Left cardiac atrium (tissue), 4 donors: ENCODE data around the gene URB1. TPM values are rescaled to one million over a fixed set of nuclear protein-coding genes. Genes with fewer than 3 reads are reported as not detected.

Experiments
- ATAC-seq, 2 donors: fragments of 200-7000 bp; cut with Tn5 transposase; one replicate each; pipeline ENCODE4 v1.9.1; 2020; ENCODE audit warnings: mild to moderate bottlenecking in 2 of 2, moderate library complexity in 2 of 2
- DNase-seq: peaks from one replicate; pipeline ENCODE4 v3.0.0-alpha.2; 2020
- intact Hi-C, 2 donors: fragments of 100-400 bp; cut with DNase I; formaldehyde crosslinking; loops; one replicate each; pipeline versions ENCODE4 v1.14.1 to v1.15.1; 2022 to 2023
- total RNA-seq, 2 donors: library from RNA; stranded (reverse); fragmentation: NEBNext Ultra II Directional; extraction: Animal tissue kit (Norgen Biotek cat#: 25700); gene quantifications; one replicate each; pipeline ENCODE4 v1.2.1, GENCODE V29; 2021
- donor health status: DM: no; HTN: yes; CAD: no.
- donor health status: DM: no; HTN: yes; CAD: no; lungs with severe emphysema.
- donor health status: DM: yes; HTN: yes; CAD: no.
- donor health status: Dilated cardiomyopathy.

Gene URB1
- total RNA-seq, 2 donors from 2014 or later, result 8.5 to 13.5 TPM

DNA sequence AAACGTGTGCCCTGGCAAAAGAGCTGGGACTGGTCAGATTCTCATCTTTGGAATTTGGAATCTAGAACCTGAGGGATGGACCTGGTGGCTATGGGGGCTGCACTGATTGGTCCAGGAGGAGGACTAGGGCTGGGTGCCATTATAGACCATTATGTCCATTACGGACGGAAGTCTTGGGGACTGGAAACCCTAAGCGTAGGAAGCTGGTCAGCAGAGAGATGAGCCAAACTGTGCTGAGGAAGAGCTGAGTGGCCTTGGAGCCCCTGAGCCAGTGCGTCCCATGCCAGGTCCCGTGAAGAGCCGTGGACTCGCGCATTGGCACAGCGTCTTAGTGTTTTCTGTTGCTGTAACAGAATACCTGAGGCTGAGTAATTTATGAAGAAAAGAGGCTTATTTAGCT, 84.1 kb downstream of the URB1 start:
- DNase-seq (no peak), ATAC-seq (no peak)
- intact Hi-C loops, result no loop called here

DNA sequence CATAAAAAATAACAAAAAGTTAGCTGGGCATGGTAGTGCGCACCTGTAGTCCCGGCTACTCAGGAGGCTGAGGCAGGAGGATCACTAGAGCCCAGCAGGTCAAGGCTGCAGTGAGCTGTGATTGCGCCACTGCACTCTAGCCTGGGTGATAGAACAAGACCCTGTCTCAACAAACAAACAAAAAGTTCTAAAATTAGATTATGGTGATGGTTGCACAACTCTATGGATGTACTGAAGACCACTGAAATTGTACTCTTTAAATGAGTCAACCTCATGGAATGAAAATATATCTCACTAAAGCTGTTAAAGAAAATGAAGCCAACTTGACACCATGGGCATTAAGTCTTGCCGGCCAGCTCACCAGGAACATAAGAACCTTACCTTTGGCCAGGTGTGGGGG, 85.1 kb downstream of the URB1 start:
- ATAC-seq (no peak), DNase-seq (no peak)
- intact Hi-C loops, result no loop called here

DNA sequence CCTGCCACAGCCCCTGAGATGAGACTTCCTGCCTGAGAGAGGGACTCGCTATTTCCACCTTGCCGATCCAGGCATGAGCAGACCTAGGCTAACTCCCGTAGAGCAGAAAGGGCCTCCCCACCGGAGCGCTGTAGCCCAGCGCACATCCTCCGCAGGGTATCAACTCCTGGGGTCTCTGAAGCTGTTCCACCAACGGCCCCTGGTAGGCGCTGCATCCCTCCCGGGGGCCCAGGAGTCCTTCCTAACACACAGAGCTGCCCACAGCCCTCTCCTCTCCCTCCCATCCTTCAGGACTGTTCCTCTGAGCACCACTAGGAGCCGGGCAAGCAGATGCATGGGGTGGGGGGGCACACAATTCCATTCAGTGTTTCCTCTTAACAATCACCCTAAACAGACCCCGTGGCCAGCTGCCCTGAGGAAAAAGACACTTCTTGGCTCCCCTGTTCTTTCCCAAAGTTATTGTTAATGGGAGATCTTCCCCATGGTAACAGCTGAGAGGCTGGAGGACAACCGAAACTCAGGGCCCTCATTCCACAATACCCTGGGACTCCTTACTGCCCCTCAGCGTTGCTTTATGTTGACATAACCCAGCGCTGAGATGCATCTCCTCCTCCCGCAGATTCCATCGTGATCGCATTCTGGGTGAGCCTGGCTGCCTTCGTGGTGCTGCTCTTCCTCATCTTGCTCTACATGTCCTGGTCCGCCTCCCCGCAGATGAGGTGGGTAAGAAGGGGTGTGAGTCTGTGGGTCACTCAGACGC, 86.6 kb downstream of the URB1 start:
- intact Hi-C loops, result no loop called here
- ATAC-seq (peak; percentile 35 to 47), DNase-seq (no peak)

DNA sequence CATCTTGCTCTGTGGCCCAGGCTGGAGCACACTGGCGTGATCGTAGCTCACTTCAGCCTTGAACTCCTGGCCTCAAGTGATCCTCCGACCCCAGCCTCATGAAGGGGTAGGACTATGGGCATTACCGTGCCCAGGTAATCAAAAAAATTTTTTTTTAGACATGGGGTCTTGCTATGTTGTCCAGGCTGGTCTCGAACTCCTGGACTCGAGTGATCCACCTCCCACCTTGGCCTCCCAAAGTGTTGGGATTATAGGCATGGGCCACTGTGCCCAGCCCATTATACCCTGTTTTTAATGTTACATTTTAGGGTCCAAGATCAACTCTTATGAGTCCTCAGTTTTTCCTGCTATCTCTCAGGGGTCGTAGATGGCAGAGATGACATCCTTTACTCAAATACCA, 87.8 kb downstream of the URB1 start:
- intact Hi-C loops, result no loop called here
- DNase-seq, result no peak
- ATAC-seq, result no peak

DNA sequence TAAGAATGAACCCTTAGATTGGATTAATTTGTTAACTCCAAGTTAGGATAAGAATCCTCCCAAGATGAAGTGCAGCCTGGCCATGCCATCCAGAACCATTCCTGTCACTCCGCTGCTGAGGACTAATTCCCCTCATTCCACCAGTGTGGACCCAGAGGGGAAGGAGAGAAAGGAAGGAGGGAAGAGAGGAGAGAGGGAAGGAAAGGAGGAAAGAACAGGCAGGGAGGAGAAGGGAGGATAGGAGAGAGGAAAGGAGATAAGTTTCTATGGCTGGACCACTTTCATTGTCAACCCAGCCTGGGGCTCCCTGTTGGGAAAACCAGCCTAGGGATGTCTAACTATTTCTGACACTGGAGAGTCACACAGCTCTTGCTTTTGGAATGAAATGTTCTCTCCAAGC, 89.4 kb downstream of the URB1 start:
- intact Hi-C loops, result no loop called here
- no peak for ATAC-seq
- no peak for DNase-seq

DNA sequence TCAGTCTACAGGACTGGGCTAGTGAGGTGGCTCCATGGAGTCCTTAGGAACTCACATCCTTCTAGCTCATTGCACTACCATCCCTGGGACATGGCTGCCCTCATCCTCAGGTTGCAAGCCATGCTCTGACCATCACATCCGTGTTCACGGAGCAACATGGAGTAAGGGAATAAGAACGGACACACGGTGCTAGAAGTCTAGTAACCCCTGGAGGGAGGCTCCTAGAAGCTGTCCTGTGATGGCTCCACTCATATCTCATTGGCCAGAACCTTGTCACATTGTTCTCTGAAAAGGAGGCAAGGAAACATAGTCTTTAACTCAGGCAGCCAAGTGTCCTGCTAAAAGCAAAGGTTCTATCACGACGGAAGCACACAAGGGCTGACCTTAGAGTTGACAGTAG, 90.3 kb downstream of the URB1 start:
- intact Hi-C loops, result no loop called here
- DNase-seq (no peak), ATAC-seq (no peak)

DNA sequence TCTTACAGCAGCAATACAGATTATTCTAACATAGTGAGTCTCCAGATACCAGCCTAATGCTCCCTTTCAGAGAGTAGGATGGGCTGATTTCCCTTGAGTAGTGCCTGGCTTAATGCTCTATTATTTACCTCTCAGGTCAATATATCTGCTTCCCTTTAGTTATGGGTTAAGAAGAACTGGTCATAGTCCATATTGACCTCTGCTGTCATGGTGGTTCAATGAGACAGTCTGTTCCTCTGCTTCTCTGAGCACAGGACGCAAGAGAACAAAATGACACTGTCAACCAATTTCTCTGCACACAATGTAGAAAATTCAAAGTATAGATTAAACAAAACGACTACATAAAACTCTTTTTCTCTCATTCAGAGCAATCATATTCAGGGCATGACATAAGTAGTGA, 91.2 kb downstream of the URB1 start:
- no peak for ATAC-seq
- no peak for DNase-seq
- intact Hi-C loops, result no loop called here

DNA sequence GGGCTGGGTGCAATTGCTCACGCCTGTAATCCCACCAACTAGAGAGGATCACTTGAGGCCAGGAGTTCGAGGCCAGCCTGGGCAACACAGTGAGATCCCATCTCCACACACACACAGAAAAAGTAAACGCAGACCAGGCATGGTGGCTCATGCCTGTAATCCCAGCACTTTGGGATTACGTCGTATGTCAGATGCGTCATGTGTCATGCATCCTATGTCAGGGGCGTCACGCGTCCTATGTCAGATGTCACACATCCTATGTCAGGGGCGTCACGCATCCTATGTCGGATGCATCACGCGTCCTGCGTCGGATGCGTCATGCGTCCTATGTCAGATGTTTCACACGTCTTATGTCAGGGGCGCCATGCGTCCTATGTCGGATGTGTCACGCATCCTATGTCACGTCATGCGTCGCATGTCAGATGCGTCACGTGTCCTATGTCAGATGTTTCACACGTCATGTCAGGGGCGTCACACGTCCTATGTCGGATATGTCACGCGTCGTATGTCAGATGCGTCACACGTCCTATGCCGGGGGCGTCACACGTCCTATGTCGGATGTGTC, 92.6 kb downstream of the URB1 start:
- DNase-seq (no peak), ATAC-seq (no peak)
- intact Hi-C loops, result no loop called here

DNA sequence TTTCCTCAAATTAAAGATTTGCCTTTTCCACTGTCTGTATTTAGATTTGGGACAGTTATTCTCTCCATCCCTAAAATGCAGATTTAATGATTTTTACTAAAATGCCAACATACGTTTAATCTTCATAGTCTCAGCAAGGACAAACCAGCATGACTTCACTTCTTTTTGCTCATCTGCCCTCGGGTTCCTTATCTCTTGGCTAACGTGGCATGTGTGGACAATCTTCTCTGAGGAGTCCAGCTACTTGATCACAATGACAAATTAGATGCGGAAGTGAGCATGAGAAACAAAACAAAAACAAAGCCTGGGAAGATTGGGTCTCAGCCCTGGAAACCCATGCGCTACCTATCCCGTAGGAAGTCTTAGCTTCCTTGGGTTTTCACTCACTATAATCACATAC, 93.1 kb downstream of the URB1 start:
- intact Hi-C loops, result no loop called here
- no peak for DNase-seq
- no peak for ATAC-seq

DNA sequence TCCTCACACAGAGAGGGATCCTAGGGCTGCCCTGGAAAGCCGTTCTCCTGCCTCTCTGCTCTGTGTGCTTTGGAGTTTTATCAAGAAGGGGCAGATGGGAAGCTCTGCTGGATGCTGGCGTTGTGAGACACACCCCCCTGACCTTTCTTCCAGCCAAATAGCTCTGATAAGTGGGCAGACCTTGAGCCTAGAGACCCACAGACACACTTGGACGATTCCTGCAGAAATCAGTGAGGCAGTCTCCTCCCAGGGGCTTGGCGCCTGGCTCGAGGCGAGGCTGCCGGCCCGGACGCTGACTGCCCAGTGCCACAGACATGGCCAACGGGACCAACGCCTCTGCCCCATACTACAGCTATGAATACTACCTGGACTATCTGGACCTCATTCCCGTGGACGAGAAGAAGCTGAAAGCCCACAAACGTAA, 94.1 kb downstream of the URB1 start, which contains the start of gene MRAP:
TSS of gene MRAP (plus strand) at position 198 of the 424 bp plus-strand sequence. CDS start at position 315, 117 bp downstream.
- no peak for DNase-seq
- intact Hi-C loops, result no loop called here
- peak in 1 of 2 donors; percentile 85 for ATAC-seq

DNA sequence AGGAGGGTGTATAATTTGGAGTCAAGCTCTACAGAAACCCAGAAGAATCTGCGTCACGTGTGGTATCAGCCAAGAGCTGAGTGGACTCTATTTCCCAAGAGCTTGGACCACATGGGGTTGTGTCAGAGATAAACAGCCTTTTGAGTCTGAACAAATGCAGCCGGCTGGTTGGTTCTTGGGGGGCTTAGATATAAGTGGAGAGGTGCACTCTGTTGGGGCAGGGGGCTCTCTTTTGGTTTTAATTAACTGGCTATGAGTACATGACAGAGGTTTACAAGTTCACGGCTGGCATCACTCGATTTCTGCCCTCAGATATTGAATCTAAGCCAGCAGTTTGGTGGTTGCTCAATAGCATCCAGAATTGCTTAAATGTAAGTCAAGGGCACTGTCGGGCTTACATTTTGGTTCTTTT, 94.7 kb downstream of the URB1 start:
- ATAC-seq (peak in 1 of 2 donors; percentile 81), DNase-seq (no peak)
- intact Hi-C loops, result no loop called here

DNA sequence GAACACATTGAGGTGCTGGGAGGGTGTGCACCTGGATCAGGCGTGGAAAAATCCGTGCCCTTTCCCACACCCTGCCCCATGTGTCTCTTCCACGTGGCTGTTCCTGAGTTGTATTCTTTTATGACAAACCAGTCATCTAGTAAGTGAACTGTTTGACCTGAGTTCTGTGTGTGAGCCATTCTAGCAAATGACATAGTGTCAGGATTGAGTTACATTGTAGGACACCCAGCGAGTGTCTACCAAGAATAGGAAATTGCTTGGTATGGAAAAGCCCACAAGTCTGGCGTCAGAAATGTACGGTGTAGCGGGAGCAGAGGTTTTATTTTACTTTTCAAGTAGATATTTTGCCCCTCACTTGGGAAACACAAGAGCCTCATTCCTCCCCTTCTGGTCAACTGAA, 95.4 kb downstream of the URB1 start:
- no peak for DNase-seq
- ATAC-seq, result no peak
- intact Hi-C loops, result no loop called here

DNA sequence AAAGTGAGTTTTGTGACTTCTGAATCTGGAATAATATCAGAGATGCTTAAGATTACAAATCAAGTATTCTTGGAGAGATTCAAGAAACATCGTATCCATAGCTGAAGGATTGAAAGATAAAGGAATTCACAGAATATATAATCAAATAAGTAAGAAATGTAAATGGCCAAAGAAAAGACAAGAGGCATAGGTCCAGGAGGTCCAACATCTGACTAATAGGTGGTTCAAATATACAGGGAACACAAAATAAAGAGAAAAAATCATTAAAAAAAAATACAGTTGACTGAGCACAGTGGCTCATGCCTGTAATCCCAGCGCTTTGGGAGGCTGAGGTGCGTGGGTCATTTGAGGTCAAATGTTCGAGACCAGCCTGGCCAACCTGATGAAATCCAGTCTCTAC, 107.3 kb downstream of the URB1 start:
- ATAC-seq (no peak), DNase-seq (no peak)
- intact Hi-C loops, result no loop called here

DNA sequence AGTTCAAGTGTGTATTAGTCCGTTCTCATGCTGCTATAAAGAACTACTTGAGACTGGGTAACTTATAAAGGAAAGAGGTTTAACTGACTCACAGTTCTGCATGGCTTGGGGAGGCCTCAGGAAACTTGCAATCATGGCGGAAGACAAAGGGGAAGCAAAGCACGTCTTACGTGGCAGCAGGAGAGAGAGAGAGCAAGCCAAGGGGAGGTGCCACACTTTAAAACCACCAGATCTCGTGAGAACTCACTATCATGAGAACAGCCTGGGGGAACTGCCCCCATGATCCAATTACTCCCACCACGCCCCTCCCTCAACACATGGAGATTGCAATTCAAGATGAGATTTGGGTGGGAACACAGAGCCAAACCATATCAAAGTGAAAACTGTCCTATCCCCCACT, 109.8 kb downstream of the URB1 start:
- ATAC-seq (no peak), DNase-seq (no peak)
- intact Hi-C loops, result no loop called here

DNA sequence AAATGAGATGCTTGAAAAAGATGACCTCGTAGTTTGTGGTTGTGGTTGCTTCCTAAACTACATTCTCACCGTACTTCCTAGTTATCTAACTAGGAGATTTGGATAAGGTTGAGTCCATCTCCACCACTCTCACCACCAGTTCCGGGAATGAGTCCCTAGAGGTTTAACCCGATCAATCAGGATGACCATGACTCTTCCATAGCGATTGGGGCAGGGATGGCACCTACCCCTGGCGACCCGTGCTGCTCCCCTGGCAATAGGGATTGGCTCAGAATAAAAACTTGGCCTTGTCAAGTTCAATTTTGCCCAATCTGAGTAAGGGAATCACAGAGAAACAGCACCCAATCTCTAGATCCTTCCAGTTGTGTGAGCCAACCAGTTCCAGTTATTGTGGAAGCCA, 111.3 kb downstream of the URB1 start:
- ATAC-seq, result no peak
- DNase-seq, result no peak
- intact Hi-C loops, result no loop called here

DNA sequence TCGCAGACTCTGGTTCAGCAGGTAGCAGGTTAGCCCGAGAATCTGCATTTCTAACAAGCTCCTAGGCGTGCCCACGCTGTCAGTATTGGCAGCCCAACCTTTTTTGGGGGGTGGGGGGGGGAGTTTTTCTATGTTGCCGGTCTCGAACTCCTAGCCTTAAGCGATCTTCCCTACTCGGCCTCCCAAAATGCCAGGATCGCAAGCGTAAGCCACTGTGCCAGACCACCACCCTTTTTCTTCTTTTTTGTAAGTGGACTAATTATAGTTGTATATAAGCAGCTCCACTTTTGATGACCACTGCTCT, 113.5 kb downstream of the URB1 start:
- ATAC-seq (no peak), DNase-seq (no peak)
- intact Hi-C loops, result no loop called here

DNA sequence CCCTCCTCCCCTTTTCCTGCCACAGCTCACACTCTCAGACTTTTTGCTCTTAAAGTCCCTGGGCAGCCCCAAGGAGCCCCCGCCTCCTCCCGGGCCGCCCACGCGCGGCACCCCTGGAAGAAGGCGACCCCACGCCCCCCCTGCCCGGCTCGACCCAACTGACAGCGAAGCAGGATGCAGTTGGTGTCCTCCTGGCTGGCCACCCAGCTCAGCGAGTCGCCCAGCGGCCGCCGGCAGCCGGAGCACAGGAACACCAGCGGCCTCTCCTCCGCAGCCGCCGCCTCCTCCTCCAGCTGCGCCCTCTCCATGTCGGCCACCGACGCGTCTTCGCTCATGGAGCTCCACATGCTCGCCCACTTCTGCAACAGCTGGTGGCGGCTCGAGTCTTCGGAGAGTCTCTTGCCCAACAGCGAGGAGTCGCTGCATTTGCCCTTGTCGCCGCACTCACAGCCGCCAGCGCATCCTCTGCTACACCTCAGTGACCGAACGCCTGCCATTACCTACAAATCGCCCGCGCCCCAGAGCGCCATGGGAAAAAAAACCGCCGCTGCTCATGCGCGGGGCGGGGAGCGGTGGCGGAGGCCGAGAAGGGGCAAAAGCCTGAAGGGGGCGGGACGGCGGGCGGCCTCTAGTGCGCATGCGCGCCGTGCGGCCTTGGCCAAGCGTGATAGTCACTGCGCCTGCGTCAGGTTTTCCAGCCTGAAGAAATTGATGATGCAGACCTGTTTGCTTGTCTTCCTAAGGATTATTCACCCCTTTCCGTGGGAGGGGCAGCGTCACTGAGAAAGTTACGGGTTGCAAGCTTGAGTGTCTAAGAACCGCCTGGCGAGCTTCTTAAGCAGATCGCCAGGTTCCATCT, 114.1 kb downstream of the URB1 start, which contains the start of gene MIS18A:
TSS of gene MIS18A (minus strand) at position 532 of the 859 bp plus-strand sequence. CDS start at position 497, 35 bp downstream.
- peak; percentile 95 for DNase-seq
- ATAC-seq, result peak; percentile 97 to 98
- intact Hi-C loops, result no loop called here

DNA sequence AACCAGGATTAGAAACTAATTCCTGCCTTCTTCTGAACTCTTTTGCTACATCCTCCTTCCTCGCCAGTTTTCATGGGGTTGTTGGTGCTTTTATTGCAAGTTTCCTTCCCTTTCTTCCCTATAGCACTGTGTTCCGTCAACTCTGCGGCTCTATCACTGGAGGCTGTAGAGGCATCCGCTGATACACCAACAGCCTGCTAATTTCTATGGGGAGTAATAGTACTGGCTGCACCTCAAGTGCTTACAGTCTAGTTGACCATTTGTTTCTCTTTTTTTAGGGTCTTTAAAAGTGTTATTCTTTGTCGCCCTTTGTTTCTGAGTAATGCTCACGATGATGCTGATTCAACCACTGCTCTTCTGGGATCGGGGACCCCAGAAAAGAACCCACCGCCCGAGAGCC, 114.7 kb downstream of the URB1 start:
- ATAC-seq, result no peak
- intact Hi-C loops, result no loop called here

DNA sequence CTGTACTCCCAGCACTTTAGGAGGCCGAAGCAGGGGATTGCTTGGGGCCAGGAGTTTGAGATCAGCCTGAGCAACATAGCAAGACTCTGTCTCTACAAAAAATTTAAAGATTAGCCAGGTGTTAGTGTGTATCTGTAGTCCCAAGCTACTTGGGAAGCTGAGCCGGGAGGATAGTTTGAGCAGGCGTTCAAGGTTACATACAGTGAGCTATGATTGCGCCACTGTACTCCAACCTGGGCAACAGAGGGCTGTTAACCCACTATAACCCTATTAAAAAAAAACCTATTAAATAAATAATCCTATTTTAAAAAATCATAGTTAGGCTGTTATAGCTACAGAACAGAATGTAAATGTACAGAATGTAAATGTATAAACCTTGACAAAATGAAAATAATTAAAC, 116.1 kb downstream of the URB1 start:
- intact Hi-C loops, result no loop called here
- ATAC-seq (no peak), DNase-seq (no peak)

More for the DNA sequence above, 114.7 kb downstream of the URB1 start:
- no peak for DNase-seq

DNA sequence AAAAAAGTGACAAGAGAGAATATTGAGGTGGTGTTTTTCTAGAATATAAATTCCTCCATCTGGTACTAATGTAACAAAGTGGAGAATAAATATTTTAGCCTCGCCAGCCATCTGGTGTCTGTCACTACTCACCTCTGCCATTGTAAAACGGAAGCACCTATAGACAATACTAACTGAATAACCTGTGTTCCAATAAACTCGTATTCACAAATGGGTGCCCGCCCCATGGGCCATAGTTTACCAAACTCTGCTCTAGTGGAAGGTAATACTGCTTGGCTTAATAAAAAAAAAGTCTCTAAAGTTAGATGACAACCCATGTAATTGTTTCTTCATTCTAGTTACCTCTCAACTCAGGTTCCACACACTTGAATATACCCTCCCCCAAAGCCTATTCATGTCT, 122.1 kb downstream of the URB1 start:
- DNase-seq (no peak), ATAC-seq (no peak)
- intact Hi-C loops, result no loop called here
